GM23338 (cell line): ENCODE measurements around the gene PVALB. TPM values are rescaled to one million over a fixed set of nuclear protein-coding genes. Genes with fewer than 3 reads are reported as not detected.

Experiments used
- ATAC-seq: fragments of 200-7000 bp; cut with Tn5 transposase; 3 replicates; pipeline ENCODE4 v1.9.1; 2020
- DNase-seq: peaks from one replicate; pipeline ENCODE4 v3.0.0-alpha.2; 2015; ENCODE audit warnings: low spot score
- H2AFZ ChIP-seq: fragments of 200-600 bp; sonication (generic); 2 replicates; pipeline ENCODE4 v1.8.0; 2016; ENCODE audit warnings: antibody characterized with exemption, mild to moderate bottlenecking, moderate library complexity
- H3F3A ChIP-seq: fragments of 200-600 bp; sonication (generic); replicated peaks from 2 replicates; pipeline ENCODE4 v1.8.0; 2017; ENCODE audit warnings: antibody characterized with exemption, mixed run types, low read depth
- H3K27ac ChIP-seq: fragments of 200-600 bp; sonication (generic); 2 replicates; pipeline ENCODE4 v1.6.1; 2016; ENCODE audit warnings: low read depth
- H3K27me3 ChIP-seq: fragments of 200-600 bp; sonication (generic); 2 replicates; pipeline ENCODE4 v1.8.0; 2016; ENCODE audit warnings: mild to moderate bottlenecking, mixed run types, moderate library complexity; ENCODE audit not compliant: insufficient read depth
- H3K36me3 ChIP-seq: fragments of 200-600 bp; sonication (generic); 2 replicates; pipeline ENCODE4 v1.8.0; 2016; ENCODE audit warnings: mild to moderate bottlenecking; ENCODE audit not compliant: insufficient read depth
- H3K4me1 ChIP-seq: fragments of 200-600 bp; sonication (generic); 2 replicates; pipeline ENCODE4 v1.8.0; 2016; ENCODE audit warnings: mild to moderate bottlenecking, moderate library complexity; ENCODE audit not compliant: insufficient read depth
- H3K4me2 ChIP-seq: fragments of 200-600 bp; sonication (generic); 2 replicates; pipeline ENCODE4 v1.7.1; 2017; ENCODE audit warnings: mixed run types
- H3K4me3 ChIP-seq: fragments of 200-600 bp; sonication (generic); 2 replicates; pipeline ENCODE4 v1.6.1; 2016; ENCODE audit warnings: mixed run types
- H3K79me2 ChIP-seq: fragments of 200-600 bp; sonication (generic); replicated peaks from 2 replicates; pipeline ENCODE4 v1.8.0; 2017; ENCODE audit warnings: mild to moderate bottlenecking; ENCODE audit not compliant: insufficient read depth
- H3K9me2 ChIP-seq: fragments of 200-600 bp; sonication (generic); 2 replicates; pipeline ENCODE4 v1.8.0; 2017; ENCODE audit not compliant: insufficient read depth
- H4K20me1 ChIP-seq: fragments of 200-600 bp; sonication (generic); replicated peaks from 2 replicates; pipeline ENCODE4 v1.8.0; 2017; ENCODE audit warnings: mild to moderate bottlenecking; ENCODE audit not compliant: insufficient read depth
- H3K27ac Mint-ChIP-seq: 2 replicates; pipeline ENCODE4 v1.8.0; 2020; ENCODE audit warnings: inconsistent platforms, mild to moderate bottlenecking, moderate library complexity, mixed read lengths
- H3K27me3 Mint-ChIP-seq: 3 replicates; pipeline ENCODE4 v1.8.0; 2022; ENCODE audit warnings: low read depth, mild to moderate bottlenecking, moderate library complexity, mixed read lengths, inconsistent platforms; ENCODE audit not compliant: insufficient read depth, poor library complexity
- H3K36me3 Mint-ChIP-seq: 3 replicates; pipeline ENCODE4 v1.8.0; 2021; ENCODE audit warnings: low read depth, mild to moderate bottlenecking, inconsistent platforms, moderate library complexity, mixed read lengths
- H3K4me1 Mint-ChIP-seq: 3 replicates; pipeline ENCODE4 v1.8.0; 2020; ENCODE audit warnings: mild to moderate bottlenecking, inconsistent platforms, mixed read lengths
- H3K4me3 Mint-ChIP-seq: 3 replicates; pipeline ENCODE4 v1.8.0; 2021; ENCODE audit warnings: moderate library complexity, mild to moderate bottlenecking, inconsistent platforms, mixed read lengths
- H3K9me3 Mint-ChIP-seq: 3 replicates; pipeline ENCODE4 v1.8.0; 2020; ENCODE audit warnings: moderate library complexity, mild to moderate bottlenecking, inconsistent platforms, mixed read lengths
- CREB1 ChIP-seq: fragments of 250-450 bp; sonication (Bioruptor Pico); IDR thresholded peaks from 2 replicates; pipeline ENCODE4 v1.5.0; 2020; ENCODE audit warnings: low read depth, mild to moderate bottlenecking, moderate library complexity
- CTCF ChIP-seq, 2 experiments: fragments of 200-600 bp in 1 of 2; sonication (generic) in 1 of 2; conservative IDR thresholded peaks; 2 replicates each; pipeline versions ENCODE4 v1.5.1 to v1.6.1; 2016 to 2017; ENCODE audit warnings: antibody characterized with exemption in 2 of 2, low read depth in 2 of 2, mild to moderate bottlenecking in 2 of 2, moderate library complexity in 1 of 2
- ETS1 ChIP-seq: IDR thresholded peaks from 2 replicates; pipeline ENCODE4 v1.6.1; 2016; ENCODE audit warnings: antibody characterized with exemption
- EZH2 ChIP-seq: fragments of 200-600 bp; sonication (generic); IDR thresholded peaks from one replicate; pipeline ENCODE4 v1.8.0; 2017; ENCODE audit warnings: antibody characterized with exemption, mild to moderate bottlenecking, low read depth; ENCODE audit not compliant: unreplicated experiment
- EZH2phosphoT487 ChIP-seq: fragments of 200-600 bp; sonication (generic); IDR thresholded peaks from one replicate; pipeline ENCODE4 v1.8.1; 2018; ENCODE audit warnings: antibody characterized with exemption; ENCODE audit not compliant: unreplicated experiment
- JUNB ChIP-seq: IDR thresholded peaks from one replicate; pipeline ENCODE4 v1.6.1; 2016; ENCODE audit warnings: antibody characterized with exemption; ENCODE audit not compliant: unreplicated experiment
- NANOG ChIP-seq: IDR thresholded peaks from 2 replicates; pipeline ENCODE4 v1.6.1; 2016; ENCODE audit warnings: antibody characterized with exemption, borderline replicate concordance
- POLR2AphosphoS5 ChIP-seq: IDR thresholded peaks from 2 replicates; pipeline ENCODE4 v1.6.1; 2016; ENCODE audit warnings: antibody characterized with exemption, low read depth
- REST ChIP-seq: IDR thresholded peaks from one replicate; pipeline ENCODE4 v1.6.1; 2018; ENCODE audit warnings: antibody characterized with exemption; ENCODE audit not compliant: unreplicated experiment
- STAT1 ChIP-seq: IDR thresholded peaks from one replicate; pipeline ENCODE4 v1.6.1; 2016; ENCODE audit warnings: antibody characterized with exemption; ENCODE audit not compliant: unreplicated experiment
- ZNF114 ChIP-seq: fragments of 250-450 bp; sonication (Bioruptor Pico); IDR thresholded peaks from 2 replicates; pipeline ENCODE4 v1.5.0; 2020; ENCODE audit warnings: mild to moderate bottlenecking, moderate library complexity
- ZNF331 ChIP-seq: fragments of 250-450 bp; sonication (Bioruptor Pico); IDR thresholded peaks from 2 replicates; pipeline ENCODE4 v1.5.0; 2020; ENCODE audit warnings: low read depth, mild to moderate bottlenecking, moderate library complexity
- ZNF462 ChIP-seq: fragments of 250-450 bp; sonication (Bioruptor Pico); IDR thresholded peaks from 2 replicates; pipeline ENCODE4 v1.5.0; 2020; ENCODE audit warnings: mild to moderate bottlenecking, moderate library complexity
- polyA plus RNA-seq: library from polyadenylated mRNA; unstranded; fragments of >200 nt; fragmentation: Nextera tagmentation; extraction: Ambion mirVana; gene quantifications from 2 replicates; pipeline ENCODE4 v1.2.1, GENCODE V29; 2016
- total RNA-seq: library from RNA; depleted of rRNA; stranded (reverse); fragments of >200 nt; shearing (Covaris generic); gene quantifications from 2 replicates; pipeline ENCODE4 v1.2.3, GENCODE V29; 2014

The PVALB gene
- total and polyA plus RNA-seq, 2 experiments from 2014 or later: 7.9 TPM; not detected in 1

- Histone ChIP-seq H3K27ac (no peak overlapping the region), H3K9me2 (no peaks in the 10 kb centered on the region), H3K79me2 (no peaks in the 10 kb centered on the region), H3K4me3 (no peak overlapping the region), H3F3A (0 out of 2 replicates have a peak, but pooled peaks cover 5% of the 10 kb centered on the region), H3K27me3 (peaks cover 17% of the 10 kb centered on the region), H3K4me2 (no peak overlapping the region), H2AFZ (no peak overlapping the region), H4K20me1 (no peaks in the 10 kb centered on the region), H3K4me1 (no peaks in the 10 kb centered on the region), H3K36me3 (no peaks in the 10 kb centered on the region)
- Mint-ChIP-seq H3K9me3 (peaks cover 4% of the 10 kb centered on the region; the same call in 1 of the 3 replicates), H3K36me3 (no peaks in the 10 kb centered on the region), H3K27ac (no peak overlapping the region), H3K4me1 (peaks cover 5% of the 10 kb centered on the region; the same call in 2 of the 3 replicates), H3K27me3 (peaks cover 20% of the 10 kb centered on the region), H3K4me3 (no peak overlapping the region)
- TF ChIP-seq POLR2AphosphoS5 (no peak), JUNB (no peak), NANOG (no peak), ZNF114 (CRISPR knock-in tag) (no peak), CREB1 (CRISPR knock-in tag) (no peak), ZNF331 (no peak), ZNF462 (CRISPR knock-in tag) (no peak), EZH2 (no peak), EZH2phosphoT487 (no peak), CTCF (conservative IDR thresholded peaks at IDR 0.05; ENCODE audit: low read depth in 2 of 2) (no peak), REST (no peak), STAT1 (no peak), ETS1 (no peak)
- DNase-seq (no peak), ATAC-seq (no peak)
Measured at GRCh38 chr22:36860438-36860820, 43.6 kb upstream of the PVALB start.
